GM12875 (cell line): ENCODE data around the gene NUMBL.

Experiments
- H3K4me3 ChIP-seq: one replicate; pipeline ENCODE4 v1.5.1; 2011; ENCODE audit warnings: low read depth, low read length, control low read depth
- TF ChIP-seq, protein P1 (sequence below): IDR thresholded peaks from 2 replicates; pipeline ENCODE4 v1.5.1; 2011; ENCODE audit warnings: low read depth, mild to moderate bottlenecking, control low read depth, inconsistent platforms, low read length, moderate library complexity, borderline replicate concordance; ENCODE audit not compliant: insufficient read depth

The NUMBL gene

GRCh38 chr19:40682431-40682964 is 8.0 kb downstream of the NUMBL start:
- no peak overlapping the region for H3K4me3 ChIP-seq
- TF ChIP-seq, protein P1, sequence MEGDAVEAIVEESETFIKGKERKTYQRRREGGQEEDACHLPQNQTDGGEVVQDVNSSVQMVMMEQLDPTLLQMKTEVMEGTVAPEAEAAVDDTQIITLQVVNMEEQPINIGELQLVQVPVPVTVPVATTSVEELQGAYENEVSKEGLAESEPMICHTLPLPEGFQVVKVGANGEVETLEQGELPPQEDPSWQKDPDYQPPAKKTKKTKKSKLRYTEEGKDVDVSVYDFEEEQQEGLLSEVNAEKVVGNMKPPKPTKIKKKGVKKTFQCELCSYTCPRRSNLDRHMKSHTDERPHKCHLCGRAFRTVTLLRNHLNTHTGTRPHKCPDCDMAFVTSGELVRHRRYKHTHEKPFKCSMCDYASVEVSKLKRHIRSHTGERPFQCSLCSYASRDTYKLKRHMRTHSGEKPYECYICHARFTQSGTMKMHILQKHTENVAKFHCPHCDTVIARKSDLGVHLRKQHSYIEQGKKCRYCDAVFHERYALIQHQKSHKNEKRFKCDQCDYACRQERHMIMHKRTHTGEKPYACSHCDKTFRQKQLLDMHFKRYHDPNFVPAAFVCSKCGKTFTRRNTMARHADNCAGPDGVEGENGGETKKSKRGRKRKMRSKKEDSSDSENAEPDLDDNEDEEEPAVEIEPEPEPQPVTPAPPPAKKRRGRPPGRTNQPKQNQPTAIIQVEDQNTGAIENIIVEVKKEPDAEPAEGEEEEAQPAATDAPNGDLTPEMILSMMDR = no peak

DNA sequence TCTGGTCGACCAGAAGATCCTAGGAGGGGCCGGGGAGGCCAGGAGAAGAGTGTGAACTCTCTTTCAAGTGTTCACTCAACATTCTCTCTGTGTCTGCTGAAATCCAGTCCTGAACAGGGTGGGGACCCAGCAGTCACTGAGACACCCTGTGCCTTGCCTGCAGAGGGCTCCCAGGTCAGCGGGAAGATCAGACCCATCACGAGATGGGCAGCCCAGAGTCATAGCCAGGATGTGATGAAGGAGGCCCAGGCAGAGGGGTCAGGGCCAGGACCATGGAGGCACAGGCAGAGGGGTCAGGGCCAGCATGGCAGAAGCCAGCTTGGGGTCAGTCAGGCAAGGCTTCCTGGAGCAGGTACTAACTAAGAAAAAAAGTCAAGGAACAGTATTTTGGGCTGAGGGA is 9.4 kb downstream of the NUMBL start:
- TF ChIP-seq, protein P1 = no peak
- H3K4me3 ChIP-seq = no peak overlapping the region

- no peak overlapping the region for H3K4me3 ChIP-seq
- TF ChIP-seq, protein P1 = no peak
These were observed 13.3 kb downstream of the NUMBL start for GRCh38 chr19:40677156-40677555.

DNA sequence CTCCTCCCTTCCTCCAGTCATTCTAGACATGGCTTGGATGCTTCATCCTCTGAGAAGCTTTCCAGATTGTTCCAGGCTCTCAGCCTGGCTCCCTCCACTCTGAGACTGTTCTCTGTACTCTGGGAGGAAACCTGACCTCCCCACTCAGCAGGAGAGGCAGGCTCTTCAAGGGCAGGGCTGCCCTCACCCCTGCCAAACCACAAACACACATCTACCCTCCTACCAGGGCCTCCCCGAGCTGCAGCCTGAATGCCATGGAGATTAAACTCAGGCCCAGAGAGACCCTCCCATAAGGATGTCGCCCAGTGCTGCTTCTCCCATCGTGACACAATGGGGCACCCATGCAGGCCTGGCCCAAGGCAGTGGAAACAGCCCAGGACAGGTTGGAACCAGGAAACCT is 16.2 kb downstream of the NUMBL start:
- TF ChIP-seq, protein P1 = no peak
- no peak overlapping the region for H3K4me3 ChIP-seq

DNA sequence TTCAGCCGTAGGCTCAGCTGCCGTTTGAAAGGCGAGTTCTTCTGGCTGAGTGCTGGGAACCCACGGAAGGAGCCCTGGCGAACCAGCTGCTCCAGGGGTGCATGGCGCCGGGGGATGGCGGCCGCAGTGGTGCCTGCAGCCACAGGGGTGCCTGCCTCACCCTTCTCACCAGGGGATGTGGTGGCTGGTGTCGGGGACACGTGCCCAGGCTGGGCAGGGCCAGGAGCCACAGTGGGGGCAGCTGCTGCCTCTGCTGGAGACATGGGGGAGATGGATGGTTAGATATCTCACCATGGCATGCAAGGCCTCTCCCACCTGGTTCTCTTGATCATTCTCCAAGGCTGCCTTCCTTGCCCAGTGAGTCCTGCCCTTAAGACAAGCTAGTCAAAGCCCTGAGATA is 17.1 kb downstream of the NUMBL start:
- H3K4me3 ChIP-seq = no peak overlapping the region
- TF ChIP-seq, protein P1 = no peak

GRCh38 chr19:40672573-40673299 is 17.7 kb downstream of the NUMBL start:
- TF ChIP-seq, protein P1 = no peak
- H3K4me3 ChIP-seq = no peak overlapping the region

- TF ChIP-seq, protein P1 = no peak
- H3K4me3 ChIP-seq = no peak overlapping the region
These were observed 18.4 kb downstream of the NUMBL start for GRCh38 chr19:40672038-40672437.
